CD4-positive, alpha-beta T cell treated with Interleukin-6 for 4 hours (primary cell): Measurements from ENCODE around the gene EPHA5.

Source experiments
- DNase-seq: peaks from one replicate; pipeline ENCODE4 v3.0.0-alpha.2; 2020; ENCODE audit warnings: mixed read lengths

The EPHA5 gene

DNA sequence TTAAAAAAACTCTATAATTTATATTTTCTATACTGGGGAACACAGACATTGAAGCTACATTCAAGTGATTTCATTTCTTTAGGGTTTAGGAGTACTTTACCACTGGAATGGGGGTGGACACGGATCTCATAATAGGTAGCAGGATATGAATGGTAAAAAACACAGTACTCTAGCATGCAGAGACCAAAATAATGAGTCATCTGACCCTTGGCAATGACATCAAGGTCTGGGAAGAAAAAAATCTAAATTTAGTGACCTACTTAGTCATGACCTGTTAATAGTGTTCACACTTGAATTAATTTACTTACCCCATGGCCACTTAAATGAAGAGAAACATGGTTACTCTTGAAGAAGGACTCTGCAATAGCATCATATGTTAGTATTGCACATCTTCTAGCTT, 187.9 kb downstream of the EPHA5 start:
- DNase-seq: no peak

DNA sequence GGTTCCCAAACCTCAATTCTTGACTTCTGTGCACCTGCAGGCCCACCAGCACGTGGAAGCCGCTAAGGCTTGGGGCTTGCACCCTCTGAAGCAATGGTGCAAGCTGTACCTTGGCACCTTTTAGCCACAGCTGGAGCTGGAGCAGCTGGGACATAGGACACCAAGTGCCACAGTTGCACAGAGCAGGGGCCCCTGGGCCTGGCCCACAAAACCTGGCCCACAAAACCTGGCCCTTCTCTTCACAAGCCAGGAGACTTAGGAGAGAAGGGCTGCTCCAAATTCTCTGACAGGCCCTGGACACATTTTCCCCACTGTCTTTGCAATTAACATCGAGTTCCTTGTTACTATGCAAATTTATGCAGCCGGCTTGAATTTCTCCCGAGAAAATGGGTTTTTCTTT, 197.8 kb downstream of the EPHA5 start:
- no peak for DNase-seq

DNA sequence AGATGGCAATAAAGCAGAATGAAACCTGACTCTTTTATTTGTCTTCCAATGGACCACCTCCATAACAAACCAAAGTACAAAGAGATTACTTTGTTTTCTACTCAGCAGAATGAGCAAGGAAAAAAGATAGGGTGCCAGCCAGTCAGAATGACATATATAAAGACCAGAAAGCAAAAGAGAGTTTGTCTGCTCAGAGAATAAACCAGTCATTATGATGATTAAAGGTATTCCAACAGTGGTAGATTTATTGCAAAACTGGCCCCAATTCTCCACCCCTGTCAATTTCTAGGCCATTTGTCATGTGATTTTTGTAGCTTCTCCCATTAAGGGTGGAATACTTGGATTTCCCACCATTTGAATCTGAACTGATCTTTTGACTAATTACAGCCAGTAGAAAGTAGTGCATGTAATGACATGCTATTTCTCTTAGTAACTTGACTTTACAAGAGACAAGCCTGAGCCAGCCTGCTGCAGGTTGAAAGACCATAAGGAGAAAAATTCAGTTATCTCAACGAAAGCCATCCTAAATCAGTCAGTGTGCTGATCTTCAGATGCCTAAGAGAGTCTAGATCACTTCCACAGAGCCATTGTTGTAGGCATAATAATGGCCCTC, 203.1 kb downstream of the EPHA5 start:
- no peak for DNase-seq

DNA sequence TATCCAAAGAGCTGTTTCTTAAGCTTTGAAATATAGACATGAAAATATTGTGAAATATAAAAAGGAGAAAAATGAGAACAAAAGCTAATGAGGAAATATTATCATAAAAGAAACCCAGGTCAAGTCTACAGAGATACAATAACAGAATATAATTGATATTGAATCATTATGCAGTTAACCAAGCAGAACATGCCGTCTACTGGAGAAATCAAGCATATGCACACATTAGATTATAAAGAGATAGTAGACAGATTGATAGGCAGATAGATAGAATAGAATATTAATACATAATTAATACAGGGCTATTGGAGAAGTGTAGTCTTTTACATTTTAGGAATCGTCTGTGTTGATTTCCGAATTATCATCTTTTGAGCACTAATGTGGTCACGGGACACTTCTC, 208.5 kb downstream of the EPHA5 start:
- DNase-seq: no peak

DNA sequence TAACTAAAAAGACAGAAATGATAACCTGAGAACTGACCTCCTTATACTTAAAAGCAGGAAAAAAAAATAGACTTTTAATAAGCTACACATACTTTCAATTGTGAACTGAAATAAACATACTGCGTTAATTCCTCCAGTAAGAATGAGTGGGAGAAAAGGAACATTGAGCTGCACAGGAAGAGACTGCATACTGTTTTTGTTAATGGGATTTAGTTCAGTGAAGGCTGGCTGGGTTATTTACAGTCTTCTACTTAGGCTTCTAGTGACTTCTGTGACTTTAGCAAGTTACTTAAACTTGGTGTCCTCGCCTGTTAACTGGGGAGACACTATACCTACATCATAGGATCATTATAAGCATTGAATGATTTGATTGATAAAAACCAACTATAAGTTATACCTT, 213.3 kb downstream of the EPHA5 start:
- no peak for DNase-seq

DNA sequence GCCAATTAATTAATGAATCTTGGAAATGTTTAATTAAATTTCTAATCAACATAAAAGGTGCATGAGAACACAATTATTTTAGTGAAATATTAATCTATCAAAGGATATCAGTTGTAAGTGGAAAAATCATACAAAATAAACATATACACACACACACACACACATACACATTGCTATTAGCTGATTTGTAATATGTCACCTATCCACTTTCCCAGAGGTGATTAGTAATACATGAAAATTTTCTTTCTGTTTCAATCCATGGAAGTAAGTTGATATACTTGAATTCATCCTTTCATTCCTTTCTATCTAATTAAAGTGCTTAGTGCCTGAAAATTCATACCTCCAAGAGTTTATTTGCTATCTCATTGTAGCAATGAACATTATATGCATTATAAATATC, 213.7 kb downstream of the EPHA5 start:
- DNase-seq: no peak

DNA sequence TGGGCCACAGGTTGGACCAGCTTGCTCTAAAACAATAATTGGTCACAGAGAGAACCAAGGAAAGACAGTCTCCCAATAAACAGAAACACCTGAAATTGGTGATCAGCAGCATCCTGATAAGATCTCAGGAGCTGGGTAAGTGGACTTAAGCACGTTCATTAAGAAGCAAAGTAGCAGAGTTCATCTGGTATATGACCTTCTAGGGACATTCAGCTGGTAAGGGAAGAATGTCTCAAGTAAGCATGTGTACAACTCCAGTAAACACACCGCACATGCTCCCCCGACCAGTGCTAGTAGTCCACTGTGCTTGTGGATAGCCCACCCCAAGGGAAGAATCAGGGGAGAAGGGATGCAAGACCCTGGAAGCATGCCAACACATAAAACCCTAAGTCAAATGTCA, 216.9 kb downstream of the EPHA5 start:
- DNase-seq: no peak

DNA sequence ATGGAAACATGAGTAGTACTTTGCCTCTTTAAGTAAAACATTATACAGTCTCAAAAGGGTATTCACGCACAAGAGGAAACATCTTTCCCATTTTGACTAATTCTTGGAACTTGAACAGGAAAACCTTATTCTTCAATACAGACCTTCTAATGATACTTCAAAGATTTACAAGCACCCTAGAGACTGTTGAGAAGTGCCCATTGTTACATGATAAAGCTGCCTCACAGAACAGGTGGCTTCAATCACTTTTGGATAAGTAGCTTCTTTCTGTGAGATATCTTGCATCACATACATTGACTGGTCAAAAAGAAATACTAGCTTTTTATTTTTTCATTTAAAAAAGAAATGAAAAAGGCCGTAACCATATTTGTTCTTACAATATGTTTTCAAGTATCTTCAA, 219.4 kb downstream of the EPHA5 start:
- DNase-seq: no peak

DNA sequence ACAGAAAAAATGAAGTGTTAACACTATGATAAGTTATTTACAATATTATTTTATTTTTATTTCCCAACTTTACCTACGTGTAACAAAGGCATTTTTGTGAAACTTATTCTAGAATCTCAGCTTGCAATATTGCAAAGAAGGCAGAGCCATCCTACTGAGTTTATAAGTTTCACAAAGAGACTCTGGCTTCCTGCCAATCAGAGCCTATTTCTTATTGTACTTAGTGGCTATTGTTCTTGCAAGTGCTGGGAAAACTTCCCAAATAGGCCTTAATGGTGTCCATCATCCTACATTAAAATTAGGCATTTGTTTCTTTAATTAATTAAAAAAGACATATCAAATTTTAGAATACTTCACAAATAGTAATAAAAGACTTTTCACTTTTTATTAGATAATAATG, 233.2 kb downstream of the EPHA5 start:
- no peak for DNase-seq

DNA sequence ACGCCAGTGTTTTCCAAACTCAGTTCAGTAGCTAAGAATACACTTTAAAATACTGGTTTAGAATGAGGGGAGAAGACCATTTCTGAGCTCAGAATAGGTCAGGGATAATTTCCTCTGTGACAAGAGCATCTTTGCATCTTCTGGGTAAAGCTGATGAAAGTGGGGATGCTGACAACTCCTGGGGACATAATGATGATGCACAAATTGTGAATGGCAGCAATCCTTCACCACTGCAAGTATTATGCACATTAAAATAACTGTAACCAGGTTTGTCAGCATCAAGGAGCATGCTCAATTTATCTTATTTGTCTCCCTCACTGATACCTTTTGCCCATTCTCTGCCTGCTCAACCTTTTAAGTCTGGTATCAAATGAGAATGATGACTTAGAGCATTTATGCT, 248.2 kb downstream of the EPHA5 start:
- no peak for DNase-seq

DNA sequence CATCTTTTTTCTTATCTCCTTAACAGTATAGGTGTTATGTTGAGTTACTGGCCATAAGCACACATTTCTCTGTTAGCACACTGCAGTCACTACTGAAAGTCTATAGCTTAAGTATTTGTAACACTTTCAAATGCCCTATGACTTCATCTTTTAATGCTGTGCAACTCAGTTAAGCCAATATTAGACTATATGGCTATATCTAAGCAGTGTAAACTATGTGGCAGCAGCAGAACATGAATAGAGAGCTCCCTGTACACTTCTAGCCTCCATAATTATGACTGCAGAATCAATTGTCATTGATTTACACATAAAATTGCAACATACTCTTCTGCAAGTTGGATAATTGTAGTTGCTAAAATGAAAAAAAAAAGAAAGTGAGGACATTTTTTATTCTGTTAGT, 250.3 kb downstream of the EPHA5 start:
- no peak for DNase-seq

DNA sequence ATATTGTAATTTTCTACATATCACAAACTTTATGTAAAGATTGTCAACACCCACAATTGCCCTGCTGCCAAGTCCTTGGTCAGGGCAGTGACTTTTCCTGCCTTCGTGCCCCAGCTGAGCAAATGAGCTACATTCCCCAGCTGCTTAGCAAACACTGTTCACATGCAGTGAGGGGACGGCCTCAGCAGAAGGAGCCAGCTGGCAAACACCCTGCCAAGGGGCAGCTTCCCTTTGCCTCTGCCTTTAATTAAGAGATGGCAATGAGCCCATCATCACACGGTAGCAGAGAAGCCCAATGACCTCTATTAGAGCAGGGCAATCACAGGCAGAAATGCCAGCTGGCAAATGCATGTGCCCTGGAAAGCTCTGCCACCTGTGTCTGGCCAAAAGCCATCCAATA, 253.4 kb downstream of the EPHA5 start:
- DNase-seq: no peak

DNA sequence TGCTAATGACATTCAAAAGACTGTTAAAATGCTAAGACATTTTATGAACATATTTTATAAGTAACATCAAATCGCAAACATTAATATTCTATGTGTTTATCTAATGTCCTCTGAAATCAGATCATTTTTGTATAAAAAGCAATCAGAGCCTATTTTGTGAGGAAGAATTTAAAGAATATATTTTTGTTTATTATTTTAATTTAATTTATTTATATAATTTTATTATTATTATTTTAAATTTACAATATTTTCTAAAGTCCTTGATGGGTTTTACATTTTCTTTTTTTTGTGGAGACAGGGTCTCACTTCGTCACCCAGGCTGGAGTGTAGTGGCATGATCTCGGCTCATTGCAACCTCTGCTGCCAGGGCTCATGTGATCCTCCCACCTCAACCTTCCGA, 262.8 kb downstream of the EPHA5 start:
- no peak for DNase-seq

DNA sequence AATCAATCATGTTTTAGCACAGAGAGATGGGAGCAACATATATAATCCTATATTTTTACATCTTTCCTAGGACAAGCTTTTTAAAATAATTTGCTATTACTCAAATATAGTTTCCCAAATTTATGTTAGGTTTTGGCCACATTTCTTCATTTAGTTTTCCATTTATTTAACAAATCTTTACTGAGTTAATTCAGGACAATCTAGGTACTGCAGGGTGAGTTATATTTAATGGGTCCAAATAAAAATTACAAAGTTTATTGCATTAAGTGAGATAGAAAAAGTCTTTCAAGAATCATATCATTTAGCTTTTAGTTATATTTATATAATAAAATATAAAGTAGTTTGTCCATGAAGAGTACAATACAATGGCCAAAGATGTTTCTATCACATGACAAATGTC, 269.2 kb downstream of the EPHA5 start:
- DNase-seq: no peak

DNA sequence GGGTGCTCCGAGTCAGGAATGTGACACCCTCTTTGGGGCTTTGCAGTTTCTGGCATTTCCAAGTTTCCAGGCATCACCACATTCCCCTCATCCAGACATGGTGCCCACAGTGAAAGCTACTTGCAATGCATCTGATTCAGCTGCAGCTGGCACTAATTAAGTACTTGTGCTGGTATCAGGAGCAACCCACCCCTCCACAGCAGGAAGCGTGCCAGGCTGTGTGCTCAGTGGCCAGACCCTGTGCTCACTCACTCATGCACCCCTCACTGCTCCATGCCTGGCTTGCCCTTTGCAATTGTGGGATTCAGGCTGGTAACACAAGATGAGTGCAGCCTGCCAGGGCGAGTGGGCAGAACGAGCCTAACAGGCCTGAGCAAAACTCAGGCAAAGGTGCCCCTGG, 271.2 kb downstream of the EPHA5 start:
- DNase-seq: no peak

DNA sequence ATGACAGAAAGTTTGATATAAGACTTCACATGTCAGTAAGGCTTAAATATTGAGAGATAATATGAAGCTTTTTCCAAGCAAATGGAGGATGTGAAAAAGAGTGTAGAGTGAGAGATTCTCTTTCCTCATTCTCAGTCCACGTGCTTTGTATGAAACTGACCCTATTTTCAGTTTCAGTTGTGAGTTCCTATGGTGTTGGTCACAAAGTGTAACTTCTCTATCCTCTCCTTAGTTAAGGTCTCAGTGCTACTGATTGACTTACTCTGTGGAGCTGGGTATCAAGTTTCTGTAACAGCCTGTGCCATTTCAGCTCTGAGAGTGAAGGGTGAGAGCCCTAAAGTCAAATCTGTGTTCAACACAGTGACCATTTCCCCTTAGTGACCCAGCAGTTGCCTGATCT, 277.2 kb downstream of the EPHA5 start:
- DNase-seq: no peak

DNA sequence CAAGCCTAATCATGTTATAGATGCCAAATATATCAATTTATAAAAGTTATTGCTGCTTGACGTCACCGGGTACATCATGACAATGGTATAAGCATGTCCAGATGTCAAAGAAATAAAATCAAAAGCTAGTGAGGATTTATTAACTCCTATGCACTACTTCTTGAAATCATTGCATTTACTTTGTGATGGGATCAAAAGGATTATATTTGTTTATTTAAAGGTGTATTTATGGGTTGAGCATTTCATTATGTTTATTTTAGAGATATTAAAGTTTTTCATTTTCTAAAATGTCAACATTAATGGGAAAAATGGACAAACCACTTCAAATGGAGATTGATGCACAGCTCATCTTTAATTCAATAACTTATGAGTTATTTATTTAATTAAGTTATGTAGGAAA, 277.8 kb downstream of the EPHA5 start:
- DNase-seq: no peak

DNA sequence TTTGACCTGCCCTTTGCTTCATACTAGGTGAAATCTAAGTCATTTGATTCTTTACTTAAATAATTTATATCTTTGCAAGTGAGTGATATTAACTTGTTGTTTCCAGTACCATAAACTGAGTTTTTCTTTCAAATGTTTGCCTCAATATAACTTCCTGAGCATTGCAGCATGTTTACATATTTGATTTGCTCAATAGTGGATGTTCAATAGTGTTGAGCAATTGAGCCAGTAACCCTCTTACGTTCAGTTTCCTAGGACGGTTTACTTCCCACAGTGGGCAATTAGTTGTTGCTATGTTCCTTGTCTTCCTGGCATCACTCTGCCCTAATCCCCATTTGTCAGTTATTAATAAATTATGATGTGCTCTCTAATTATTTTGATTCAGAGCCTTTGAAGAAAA, 278.5 kb downstream of the EPHA5 start:
- DNase-seq: no peak

DNA sequence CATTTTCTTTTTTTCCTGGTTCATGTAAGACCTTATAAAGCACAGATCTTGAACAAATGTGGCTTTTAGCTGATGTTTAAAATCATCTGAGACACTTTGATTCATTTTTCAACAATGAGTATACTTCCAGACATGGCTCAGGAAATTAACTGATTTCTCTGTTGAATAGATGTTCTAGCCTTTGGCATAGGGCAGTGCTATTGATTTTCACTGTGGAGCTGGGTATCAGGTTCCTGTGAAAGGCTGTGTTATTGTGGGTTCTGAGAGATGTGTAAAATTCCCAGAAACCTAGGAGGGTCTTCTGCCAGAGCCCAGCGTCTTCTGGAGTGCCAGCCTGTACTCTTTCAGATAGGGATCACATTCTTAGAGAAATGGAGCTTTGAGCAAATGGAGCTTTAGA, 278.9 kb downstream of the EPHA5 start:
- no peak for DNase-seq

DNA sequence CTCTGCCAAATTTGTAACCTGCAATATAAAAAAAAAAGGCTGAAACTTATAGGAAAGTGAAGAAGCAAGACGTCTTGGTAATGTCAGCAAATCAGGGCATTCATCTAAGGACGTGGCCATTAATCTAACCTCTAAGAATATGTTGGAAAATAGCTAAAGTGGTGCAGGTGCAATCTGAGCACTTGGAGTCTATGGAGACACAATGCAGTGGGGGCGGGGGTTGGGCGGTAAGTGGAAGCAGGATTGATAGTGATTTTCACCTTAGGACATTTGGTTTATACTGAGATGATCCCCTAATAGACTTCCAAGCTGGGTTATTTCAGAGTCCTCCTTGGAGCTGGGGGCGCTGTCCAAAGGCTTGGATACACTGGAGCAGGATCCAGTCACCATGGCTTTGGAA, 283.4 kb downstream of the EPHA5 start:
- no peak for DNase-seq

DNA sequence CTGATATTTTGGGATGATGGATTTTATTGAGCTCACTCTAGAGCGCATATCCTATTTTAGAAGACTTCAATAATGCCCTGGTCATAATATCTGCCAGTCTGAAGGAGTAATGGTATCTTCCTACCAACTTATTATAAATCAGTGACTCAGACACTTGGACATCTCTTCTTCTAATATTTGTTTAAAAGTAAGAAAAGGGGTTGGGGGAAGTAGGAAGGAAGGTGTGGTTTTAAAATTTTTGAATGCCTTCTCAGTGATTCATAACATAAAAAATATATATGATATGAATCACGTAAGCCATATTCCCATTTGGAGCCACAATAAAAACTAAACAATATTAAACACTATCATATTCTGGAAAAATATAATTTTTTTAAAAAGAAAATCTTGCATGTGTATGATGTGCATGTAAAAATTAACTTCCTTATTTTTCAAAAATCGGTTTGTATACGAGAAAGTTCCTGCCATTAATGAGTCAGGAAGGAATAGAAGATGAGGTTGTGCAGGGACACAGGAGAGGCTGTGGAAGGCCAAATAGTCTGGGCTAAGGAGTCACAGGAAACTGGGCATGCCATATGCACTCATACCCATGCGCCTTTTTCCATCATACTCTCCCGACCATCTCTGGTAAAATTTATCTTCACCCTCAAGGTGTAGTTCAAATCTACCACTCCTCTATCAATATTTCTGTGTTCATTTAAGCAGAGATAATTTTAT, 286.5 kb downstream of the EPHA5 start:
- DNase-seq: no peak

DNA sequence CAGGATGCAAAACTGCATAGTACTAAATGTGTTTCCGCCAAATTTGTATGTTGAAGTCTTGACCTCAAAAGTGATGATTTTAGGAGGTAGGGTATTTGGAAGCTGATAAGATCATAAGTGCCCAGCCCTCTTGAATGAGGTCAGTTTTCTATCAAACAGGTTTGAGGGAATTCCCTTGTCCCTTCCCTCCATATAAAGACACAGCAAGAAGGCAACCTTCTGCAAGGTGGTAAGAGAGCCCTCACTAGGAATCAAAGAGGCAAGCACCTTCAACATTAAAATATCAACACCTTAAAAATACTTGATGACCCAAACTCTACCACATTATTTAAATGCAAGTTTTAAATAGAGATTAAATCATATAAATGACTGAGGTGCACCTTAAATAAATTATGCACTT, 288.6 kb downstream of the EPHA5 start:
- DNase-seq: no peak

DNA sequence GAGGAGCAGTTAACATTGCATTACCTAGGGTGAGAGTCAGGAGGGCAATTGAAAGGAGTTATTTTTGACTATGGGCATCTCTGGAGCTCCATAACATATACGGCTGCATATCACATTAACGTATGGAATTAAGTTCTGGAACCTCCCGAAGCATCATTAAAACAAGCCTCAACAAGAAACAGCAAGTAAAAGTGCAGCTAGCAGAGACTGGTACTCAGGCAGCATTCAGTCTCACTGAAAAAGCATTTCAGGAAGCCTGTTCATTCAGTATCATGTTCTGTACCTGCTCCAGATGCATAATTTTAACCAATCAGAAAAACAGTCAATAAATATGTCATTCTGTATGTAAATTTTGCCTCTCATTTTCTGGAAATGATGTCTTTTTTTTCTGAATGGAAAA, 299.6 kb downstream of the EPHA5 start:
- no peak for DNase-seq

DNA sequence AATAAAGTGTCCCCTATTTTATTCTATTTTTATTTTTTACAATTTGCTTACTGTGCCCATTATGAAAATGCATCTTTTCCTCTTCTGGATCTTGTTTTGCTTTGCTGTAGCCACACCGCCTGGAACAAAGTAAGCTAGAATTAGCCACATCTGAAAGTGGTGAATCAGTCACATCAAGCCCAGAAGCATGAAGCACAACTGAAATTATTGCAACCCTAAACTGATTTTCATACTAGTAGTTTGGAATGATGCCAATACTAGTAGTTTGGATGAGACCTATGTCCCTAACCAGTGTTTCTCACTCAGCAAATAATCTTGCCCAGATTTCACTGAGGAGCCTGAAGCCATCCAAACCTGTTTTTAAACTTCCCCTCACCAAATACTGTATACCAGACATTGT, 303.0 kb downstream of the EPHA5 start:
- no peak for DNase-seq

DNA sequence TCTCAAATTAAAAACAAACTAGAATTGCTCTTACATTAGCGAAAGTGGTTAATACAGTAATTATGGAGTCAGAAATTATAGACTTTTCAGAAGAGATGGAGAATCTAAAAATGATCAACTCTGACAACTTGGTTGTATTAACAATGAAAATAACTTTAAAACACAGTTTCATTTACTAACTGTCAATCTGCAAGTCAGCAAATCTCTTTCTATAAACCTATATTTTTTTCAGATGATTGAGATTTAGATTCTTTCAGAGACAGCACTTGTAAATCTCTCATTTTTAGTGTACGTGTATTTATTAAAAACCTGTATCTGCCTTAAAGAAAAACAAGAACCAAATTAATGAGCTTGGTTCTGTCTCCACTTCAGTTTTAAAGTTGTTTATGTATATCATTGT, 311.4 kb downstream of the EPHA5 start:
- DNase-seq: no peak
